Measurements from ENCODE around the gene PCBP3. TPM values are rescaled to one million over a fixed set of nuclear protein-coding genes. Genes with fewer than 3 reads are reported as not detected.
"Not testable (repeated sequence)": the region's sequence is repeated elsewhere in the genome, so short reads cannot be mapped to it uniquely, and the experiment has no call there.

Gene PCBP3
- total RNA-seq, 1 donor, result 7.0 TPM

DNA sequence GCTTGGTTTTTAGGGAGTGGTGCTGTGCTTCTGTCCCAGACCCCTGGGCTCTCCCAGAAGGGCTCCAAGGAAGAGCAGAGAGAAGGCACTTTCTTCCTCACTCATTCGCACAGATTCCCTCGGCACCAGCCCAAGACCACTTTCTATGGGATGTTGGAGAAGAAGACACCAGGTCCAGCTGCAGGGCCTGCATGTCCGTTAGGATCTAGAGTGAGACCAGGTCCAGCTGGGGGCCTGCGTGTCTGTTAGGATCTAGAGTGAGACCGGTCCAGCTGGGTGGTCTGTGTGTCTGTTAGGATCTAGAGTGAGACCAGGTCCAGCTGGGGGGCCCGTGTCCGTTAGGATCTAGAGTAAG, 30.9 kb upstream of the PCBP3 start:
- not testable (repeated sequence) for DNase-seq (ENCODE audit: low read depth in 2 of 3, low spot score in 2 of 3)

DNA sequence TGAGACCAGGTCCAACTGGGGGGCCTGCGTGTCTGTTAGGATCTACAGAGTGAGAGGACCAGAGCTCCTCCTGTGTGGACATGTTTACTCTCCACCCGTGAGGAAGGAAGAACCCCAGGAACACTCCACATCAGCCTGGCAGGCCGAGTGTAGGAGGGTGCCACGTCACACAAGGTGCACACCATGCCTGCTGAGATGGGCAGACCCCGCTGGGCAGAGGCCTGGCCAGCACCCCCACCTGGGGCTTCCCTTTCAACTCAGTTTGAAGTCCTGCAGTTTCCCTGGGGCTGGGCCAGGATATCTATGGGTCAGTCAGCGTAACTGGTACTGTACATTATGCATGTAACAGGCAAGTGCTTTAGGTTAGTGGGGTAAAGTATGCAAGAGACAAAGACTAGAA, 30.1 kb upstream of the PCBP3 start:
- no peak for DNase-seq (ENCODE audit: low read depth in 2 of 3, low spot score in 2 of 3)

DNA sequence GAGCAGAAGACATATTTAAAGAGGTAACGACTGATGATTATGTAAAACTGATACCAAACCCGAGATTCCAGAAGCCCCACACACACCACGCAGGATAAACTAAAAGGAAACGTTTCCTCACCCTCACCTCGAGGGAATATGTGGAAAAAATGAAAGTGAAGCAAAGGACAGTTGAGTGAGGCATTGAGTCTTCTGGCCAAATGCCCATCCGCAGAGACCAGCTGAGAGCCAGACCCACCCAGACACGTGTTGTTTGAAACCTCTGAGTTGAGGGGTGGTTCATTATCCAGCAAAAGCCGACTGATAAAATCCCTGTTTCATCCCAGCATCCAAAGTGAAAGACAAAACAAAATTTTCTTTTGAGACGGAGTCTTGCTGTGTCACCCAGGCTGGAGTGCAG, 29.6 kb upstream of the PCBP3 start:
- DNase-seq (ENCODE audit: low read depth in 2 of 3, low spot score in 2 of 3), result no peak

DNA sequence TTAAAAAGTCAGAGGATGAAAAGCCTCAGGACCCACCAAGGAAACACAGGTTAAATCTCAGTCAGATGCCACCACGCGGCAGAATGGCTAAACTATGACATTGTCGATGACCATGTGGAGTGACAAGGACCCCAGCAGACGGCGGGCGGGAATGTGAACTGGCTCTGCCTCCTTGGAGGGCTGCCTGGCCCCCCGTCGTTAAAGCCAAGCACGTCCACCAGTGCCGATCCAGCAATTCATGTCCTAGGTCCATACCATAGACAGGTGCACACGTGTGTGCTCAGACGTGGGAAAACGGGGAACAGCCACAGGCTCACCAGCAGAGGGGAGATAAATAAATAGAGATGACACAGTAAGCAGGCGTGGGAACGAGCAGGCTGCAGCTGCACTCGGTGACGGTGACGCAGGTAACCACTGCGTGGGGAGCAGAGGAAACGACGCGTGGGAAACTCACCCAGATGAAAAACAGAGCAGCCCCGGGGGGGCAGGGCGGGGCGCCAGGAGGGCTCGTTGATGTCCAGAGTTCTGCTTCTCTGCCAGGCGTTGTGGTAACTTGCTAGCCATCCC, 28.3 kb upstream of the PCBP3 start:
- peak; percentile 34 to 79 (median 50) for DNase-seq (ENCODE audit: low read depth in 2 of 3, low spot score in 2 of 3)

DNA sequence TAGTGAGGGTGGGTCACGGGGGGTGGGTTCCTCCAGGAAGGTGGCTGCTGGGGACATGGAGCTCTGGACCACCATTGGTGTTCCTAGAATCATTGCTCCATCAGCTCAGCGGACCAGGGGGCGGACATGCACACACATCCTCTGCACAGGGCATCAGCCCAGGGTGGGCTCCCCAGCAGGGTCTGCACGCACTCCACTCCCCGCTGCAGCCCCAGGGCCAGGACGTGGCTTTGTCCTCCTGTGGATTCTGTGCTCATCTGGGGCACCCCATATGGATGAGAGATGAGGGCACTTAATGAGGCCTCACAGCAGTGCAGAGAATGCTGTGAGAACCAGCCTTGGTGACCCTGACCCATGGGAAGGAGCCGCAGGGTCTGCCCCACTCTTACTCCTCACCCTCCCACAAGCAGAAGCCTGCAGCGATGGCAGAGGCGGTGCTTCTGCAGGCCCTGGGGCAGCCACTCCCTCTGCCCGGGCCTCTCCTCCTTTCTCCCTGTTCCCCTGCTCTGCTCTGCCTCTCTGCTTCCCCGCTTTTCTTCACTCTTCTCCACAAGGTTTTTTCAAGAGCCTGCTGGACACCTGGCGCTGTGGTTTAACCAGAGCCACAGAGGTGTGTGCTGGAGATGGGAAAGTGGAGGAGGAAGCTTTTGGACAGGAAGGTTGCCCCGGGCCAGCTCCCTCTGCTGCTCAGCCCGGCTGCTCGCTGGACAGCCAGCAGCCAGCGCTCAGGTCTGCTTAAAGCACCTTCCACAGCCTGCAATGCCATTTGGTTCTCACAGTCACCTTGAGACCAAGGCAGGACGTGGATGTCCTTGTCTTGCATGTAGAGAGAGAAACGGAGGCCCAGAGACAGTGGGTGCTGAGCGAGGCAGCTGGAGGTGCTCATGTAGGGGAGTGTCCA, 26.3 kb upstream of the PCBP3 start:
- no peak for DNase-seq (ENCODE audit: low read depth in 2 of 3, low spot score in 2 of 3)

DNA sequence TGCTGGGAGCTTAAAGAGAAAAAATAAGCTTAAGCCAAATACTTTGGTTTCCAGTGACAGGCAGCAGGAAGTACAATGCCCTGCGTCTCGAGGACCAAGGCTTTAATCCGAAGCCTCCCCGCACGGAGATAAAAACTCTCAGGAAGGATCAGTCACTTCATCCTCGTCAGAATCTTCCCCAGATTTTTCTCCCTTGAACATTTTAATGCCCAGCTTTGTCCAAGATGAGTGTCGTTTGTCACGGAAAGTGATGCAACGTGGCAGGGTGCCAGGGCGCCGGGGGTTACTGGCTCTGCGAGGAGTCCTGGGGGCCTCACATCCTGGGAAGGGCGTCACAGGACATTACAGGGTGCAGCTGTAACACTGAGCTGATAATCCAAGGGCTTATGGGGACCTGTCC, 25.2 kb upstream of the PCBP3 start:
- DNase-seq (ENCODE audit: low read depth in 2 of 3, low spot score in 2 of 3), result no peak

DNA sequence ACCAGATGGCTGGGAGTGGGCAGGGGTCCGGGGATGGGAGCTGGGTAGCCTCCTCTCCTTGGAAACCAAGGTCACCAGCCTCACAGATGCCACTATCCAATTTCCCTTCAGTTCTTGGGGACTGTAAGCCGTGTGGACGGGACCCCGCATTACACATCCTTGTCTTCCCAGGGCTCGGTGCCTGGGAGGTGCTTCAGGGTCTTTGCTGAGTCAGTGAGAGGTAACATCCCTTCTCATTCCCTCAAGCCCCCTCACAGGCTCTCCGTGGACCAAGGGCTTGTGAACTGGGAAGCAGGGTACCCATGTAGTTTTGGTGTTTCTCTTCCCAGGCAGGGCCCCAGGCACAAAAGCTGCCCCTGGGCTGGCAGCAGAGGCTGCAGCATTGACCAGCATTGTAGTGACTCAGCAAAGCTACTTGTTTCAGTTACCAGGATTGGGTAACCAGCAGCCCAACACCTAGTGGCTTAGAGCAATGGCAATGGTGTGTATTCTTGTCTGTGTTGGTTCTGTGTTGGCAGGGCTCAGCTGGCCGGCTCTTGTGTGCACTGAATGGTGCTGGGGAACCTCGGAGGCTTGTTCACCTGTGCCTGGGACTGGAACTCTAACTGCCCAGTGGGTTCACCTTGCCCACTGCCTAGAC, 24.6 kb upstream of the PCBP3 start:
- no peak for DNase-seq (ENCODE audit: low read depth in 2 of 3, low spot score in 2 of 3)

DNA sequence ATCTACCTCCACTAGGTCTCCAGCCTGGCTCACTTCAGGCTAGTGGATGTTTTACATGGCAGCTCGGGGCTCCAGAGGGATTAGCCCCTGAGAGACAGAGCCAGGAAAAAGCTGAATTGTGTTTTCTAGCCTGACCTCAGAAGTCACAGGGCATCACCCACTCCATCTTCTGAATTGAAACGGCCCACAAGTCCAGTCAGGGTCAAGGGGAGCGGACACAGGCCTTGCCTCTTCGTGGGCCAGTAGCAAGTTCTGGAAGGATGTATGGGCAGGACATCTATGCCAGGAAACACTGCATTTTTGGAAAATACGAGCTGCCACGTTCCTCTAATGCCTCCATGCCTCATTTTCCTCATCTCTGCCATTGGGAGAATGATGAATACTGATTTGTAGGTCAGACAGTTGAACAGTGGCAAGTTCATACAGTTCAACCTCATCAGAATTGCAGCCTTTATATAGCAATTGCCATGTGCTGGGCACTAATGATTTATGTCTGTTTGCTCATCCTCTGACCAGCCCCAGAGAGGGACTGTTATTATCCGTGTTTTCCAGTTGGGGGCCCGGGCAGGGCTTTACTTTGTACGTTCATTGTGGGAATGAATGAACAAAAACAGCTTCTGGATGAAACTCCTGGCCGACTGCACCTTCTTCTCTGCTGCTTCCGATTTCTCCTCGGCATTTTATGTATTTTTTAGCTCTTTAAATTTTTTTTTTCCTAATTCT, 23.2 kb upstream of the PCBP3 start:
- no peak for DNase-seq (ENCODE audit: low read depth in 2 of 3, low spot score in 2 of 3)

DNA sequence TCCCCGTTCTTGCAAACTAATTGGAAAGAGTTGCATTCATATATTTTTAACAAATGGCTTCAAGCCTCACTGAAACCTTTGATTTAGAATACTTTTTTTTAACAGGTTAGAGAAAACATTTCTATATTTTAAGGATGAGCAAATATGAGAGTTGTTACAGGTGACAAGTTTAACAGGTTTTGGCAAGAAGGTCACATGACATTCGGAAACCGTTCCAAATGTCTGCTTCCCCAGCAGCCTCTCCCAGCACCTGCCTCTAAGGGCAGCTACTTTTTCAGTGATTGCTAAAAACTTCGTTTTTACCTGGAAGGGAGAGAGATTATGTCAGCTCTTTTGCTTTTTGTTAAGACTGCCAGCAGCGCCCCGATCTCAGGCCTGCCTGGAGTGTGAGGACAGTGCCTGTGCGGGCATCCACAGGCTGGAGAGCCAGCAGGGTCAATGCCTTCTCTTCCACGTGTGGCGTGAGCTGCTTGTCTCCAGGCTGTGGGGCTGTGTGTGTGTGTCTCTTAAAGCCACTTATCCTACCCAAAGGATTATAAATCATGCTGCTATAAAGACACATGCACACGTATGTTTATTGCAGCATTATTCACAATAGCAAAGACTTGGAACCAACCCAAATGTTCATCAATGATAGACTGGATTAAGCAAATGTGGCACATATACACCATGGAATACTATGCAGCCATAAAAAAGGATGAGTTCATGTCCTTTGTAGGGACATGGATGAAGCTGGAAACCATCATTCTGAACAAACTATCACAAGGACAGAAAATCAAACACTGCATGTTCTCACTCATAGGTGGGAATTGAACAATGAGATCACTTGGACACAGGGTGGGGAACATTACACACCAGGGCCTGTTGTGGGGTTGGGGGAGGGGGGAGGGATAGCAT, 21.8 kb upstream of the PCBP3 start:
- DNase-seq (ENCODE audit: low read depth in 2 of 3, low spot score in 2 of 3), result not testable (repeated sequence)

DNA sequence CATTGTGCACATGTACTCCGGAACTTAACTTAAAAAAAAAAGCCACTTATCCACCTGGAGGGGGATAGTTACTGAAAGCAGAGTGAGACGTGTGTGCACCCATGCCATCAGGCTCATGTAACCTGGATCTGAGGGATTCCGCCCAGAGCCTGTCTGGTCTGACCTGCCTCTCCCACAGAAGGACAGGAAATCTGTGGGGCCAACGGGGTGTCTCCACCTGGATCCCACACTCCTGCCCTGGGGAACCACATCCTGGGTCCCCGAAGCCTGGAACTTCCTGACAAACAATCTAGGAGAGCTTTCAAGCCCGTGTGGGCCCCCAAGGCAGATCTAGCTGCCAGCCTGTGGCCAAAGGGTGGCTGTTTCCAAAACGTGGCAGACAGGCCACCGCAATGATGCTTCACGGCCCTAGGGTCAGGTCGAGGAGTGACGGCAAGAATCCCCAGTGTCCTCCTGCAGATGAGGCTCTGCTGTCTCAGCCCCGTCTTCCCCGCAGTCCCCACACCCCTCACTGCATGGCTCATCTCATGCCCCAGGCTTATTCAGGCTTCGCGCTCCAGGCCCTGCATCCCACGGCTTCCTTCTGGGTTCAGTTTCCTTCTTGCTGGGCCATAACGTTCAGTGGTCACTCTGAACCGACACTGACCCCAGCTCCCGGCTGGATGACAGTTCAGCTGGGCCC, 21.0 kb upstream of the PCBP3 start:
- no peak for DNase-seq (ENCODE audit: low read depth in 2 of 3, low spot score in 2 of 3)

DNA sequence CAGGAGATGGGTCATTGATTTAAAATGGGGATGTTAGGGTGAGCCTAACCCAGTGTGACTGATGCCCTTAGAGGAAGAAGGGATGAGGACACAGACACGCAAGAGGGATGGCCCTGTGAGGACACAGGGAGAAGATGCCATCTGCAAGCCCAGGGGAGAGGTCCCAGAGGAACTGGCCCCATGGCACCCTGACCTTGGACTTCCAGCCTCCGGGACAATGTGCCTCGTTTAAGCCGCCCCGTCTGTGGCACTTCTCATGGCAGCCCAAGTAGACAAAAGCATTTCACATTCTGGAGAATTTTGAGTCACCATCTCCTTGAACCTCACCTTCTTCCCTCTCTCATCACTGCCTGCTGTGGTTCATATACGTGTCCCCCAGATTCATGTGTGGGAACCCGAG, 20.1 kb upstream of the PCBP3 start:
- no peak for DNase-seq (ENCODE audit: low read depth in 2 of 3, low spot score in 2 of 3)

DNA sequence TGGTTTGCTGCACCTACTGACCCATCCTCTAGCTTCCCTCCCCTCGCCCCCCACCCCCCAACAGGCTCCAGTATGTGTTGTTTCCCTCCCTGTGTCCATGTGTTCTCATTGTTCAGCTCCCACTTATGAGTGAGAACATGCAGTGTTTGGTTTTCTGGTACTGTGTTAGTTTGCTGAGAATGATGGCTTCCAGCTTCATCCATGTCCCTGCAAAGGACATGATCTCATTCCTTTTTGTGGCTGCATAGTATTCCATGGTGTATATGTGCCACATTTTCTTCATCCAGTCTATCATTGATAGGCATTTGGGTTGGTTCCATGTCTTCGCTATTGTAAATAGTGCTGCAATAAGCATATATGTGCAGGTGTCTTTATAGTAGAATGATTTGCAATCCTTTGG, 17.4 kb upstream of the PCBP3 start:
- not testable (repeated sequence) for DNase-seq (ENCODE audit: low read depth in 2 of 3, low spot score in 2 of 3)

DNA sequence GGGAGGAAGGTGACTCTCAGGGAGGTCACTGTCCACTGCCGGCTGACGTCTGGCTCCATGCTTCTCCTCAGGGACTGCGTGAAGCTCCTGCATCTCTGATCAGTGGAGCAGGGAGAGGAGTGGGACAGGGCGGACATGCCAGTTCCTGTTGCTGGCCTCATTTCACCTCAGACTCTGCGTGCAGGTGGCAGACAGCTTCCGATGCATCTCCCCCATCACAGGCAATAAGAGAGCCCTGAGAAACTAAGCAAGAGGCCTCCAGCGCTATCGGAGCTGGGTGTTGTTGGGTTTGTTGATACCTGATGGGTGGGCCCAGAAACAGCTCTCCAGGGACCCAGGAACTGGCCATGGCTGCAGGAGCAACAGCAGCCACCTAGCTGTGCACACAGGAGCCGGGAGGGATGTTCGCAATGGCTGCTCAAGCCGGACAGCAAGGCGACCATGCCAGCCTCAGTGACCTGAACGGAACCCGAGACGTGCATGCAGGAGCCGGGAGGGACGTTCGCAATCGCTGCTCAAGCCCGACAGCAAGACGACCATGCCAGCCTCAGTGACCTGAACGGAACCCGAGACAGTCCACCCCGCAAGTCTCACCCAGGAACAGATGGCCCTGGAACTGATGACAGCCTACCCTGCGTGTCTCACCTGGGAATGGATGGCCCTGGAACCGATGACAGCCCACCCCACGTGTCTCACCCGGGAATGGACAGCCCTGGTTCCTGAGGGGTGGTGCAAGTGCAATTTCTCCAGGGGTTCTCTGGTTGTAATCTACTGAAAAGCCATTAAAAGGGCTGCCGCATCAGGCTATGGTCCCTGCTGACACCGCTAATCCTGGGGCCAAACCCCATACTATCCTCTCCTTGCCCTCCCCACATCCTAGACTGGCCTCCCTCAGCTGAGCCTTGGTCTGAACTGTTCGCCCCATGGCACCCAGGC, 14.2 kb upstream of the PCBP3 start:
- DNase-seq (ENCODE audit: low read depth in 2 of 3, low spot score in 2 of 3), result no peak

DNA sequence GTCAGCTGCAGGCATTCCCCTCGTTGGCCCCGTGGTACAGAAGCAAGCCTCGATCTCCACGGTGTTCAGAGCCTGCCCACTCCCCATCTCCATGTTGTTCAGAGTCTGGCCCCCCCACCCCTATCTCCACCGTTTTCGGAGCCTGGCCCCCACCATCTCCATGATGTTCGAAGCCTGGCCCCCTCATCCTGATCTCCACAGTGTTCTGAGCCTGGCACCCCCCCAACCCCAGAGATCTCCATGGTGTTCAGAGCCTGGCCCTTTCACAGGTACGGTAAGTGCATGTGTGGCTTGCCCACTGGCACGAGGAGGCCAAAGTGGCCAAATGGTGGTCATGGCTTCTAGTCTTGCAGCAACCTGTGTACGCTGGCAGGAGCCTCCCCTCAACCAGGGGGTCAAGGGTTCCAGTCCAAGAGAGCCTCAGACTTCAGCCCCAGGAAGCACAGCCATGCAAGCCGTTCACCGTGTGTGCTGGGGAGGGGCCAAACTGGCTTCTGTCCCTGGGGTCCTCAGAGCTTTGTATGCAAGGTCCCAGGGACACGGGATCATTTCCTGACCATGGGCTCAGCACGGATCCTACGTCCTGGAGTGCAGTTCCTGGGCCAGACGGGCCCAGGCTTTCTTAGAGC, 13.3 kb upstream of the PCBP3 start:
- no peak for DNase-seq (ENCODE audit: low read depth in 2 of 3, low spot score in 2 of 3)

DNA sequence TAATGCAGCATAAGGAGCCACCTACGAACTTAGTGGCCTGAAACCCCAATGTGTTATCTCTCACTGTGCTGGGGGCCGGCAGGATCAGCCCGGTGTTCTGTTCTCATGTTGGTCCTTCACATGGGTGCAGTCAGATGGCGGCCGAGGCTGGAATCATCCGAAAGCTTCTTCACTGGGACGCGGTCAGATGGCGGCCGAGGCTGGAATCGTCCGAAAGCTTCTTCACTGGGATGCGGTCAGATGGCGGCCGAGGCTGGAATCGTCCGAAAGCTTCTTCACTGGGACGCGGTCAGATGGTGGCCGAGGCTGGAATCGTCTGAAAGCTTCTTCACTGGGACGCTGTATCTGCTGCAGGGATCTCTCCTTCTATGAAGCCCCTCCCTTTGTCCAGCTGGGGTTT, 12.6 kb upstream of the PCBP3 start:
- DNase-seq (ENCODE audit: low read depth in 2 of 3, low spot score in 2 of 3), result no peak

DNA sequence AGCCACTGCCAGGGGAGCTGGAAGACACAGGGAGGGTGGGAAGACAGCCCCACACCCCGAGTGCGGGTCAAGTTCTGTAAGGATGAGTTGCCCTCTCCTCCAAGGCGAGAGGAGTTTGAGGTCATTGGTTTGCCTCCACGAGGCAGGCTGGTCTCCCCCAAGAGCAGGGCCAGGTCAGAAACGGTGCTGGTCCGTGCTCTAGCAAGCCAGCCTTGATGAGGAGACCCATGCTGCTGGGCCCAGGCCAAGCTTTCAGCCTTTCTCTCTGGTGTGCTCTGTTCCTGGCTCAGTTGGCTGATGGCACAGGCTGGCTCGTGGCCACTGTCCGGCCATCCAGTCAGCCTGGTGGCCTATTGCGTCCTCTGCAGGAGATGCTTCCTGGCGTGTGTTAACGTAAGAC, 12.0 kb upstream of the PCBP3 start:
- DNase-seq (ENCODE audit: low read depth in 2 of 3, low spot score in 2 of 3), result no peak

DNA sequence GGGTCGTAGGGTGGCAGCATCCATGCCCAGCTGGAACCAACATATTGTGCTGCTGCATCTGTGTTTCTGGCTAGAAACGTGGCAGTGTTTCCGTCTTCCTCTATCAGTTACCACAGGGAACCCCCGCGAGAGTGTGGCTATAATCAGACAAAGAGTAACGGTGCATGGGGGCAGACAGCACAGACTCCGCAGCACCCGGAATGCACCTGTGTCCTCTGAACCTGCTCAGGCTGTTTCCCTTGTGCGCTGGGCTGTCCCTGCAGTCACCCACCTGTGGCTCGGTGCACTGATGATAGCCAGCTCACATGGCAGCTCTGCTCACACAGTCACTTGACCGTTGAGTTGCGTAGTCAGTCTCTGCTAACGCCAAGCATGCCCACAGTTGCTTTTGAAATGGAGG, 11.4 kb upstream of the PCBP3 start:
- DNase-seq (ENCODE audit: low read depth in 2 of 3, low spot score in 2 of 3), result no peak

DNA sequence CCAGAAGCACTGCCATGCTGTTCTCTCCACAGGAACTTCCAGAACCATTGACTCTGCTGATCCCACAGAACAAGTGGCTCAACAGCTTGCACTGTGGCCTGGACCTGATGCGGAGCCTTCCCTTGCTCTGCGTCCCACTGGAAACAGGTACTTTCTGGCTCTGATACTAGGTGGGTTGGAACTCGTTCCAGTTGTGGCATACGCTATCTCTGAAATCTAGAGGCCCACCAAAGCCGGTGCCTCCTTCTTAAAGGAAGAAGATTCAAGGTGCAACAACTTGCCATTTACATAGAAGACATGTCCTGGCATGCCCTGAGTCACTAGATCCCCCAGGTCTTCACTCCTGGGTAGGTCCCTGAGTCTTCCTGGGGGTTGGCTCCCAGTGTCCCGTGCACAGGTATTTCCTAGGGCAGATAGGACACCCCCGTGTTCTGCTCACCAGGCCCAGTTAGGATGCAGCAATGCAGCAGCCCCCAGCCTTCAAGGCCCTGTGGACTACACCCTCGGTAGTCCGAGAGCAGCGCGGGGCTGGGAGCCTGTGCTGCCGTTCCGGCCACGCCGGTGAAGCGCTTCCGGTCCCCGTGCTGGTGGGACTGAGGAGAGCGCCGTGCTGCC, 10.8 kb upstream of the PCBP3 start:
- DNase-seq (ENCODE audit: low read depth in 2 of 3, low spot score in 2 of 3), result no peak
